K562 (cell line): ENCODE data around the gene ARID4B. TPM values are rescaled to one million over a fixed set of nuclear protein-coding genes. Genes with fewer than 3 reads are reported as not detected.

Experiments used
- COPS2 ChIP-seq: fragments of 450-650 bp; conservative IDR thresholded peaks from 2 replicates; pipeline ENCODE4 v1.6.1; 2016; ENCODE audit warnings: mild to moderate bottlenecking, moderate library complexity
- CREM ChIP-seq: IDR thresholded peaks from 2 replicates; pipeline ENCODE4 v1.6.1; 2014; ENCODE audit warnings: antibody characterized with exemption, low read depth
- FOXJ3 ChIP-seq: sonication (generic); formaldehyde crosslinking; IDR thresholded peaks from 2 replicates; pipeline ENCODE4 v1.4.0; 2020; ENCODE audit warnings: mild to moderate bottlenecking, missing genetic modification reagents
- HDAC3 ChIP-seq: fragments of 450-650 bp; IDR thresholded peaks from 2 replicates; pipeline ENCODE4 v1.6.1; 2018; ENCODE audit warnings: borderline replicate concordance, mild to moderate bottlenecking, moderate library complexity; ENCODE audit not compliant: partially characterized antibody
- HMGN3 ChIP-seq: IDR thresholded peaks from 2 replicates; pipeline ENCODE4 v1.6.1; 2011; ENCODE audit warnings: borderline replicate concordance, low read depth, mild to moderate bottlenecking, mixed read lengths, low read length; ENCODE audit not compliant: insufficient read length; ENCODE audit errors: extremely low read depth
- HNRNPL ChIP-seq: fragments of 200-400 bp; formaldehyde crosslinking; IDR thresholded peaks from 2 replicates; pipeline ENCODE4 v1.6.1; 2017; ENCODE audit warnings: low read depth, mild to moderate bottlenecking, low read length
- MCM2 ChIP-seq: fragments of 450-650 bp; IDR thresholded peaks from 2 replicates; pipeline ENCODE4 v1.6.1; 2017; ENCODE audit warnings: low read depth, mild to moderate bottlenecking
- TCF7 ChIP-seq: sonication (generic); IDR thresholded peaks from 2 replicates; pipeline ENCODE4 v1.6.1; 2016; ENCODE audit warnings: antibody characterized with exemption, borderline replicate concordance
- ZNF140 ChIP-seq: fragments of 250-450 bp; sonication (Bioruptor Pico); IDR thresholded peaks from 2 replicates; pipeline ENCODE4 v1.8.0; 2021; ENCODE audit warnings: moderate library complexity, mild to moderate bottlenecking, inconsistent platforms
- polyA plus RNA-seq, 8 experiments: library from polyadenylated mRNA; depleted of rRNA in 4 of 8; stranded (reverse) in 5 of 8; unstranded in 3 of 8; fragments of >200 nt; fragmentation: Nextera tagmentation in 2 of 8; fragmentation: Illumina TruSeq in 1 of 8; extraction: Ambion mirVana in 2 of 8; extraction: Trizol in 1 of 8; gene quantifications; 2 replicates each; pipeline versions ENCODE4 v1.2.1 to v1.2.3, GENCODE V29; 2011 to 2014; ENCODE audit warnings: inconsistent platforms in 1 of 8, missing spikeins in 1 of 8
- total RNA-seq, 7 experiments: library from RNA; depleted of rRNA in 6 of 7; stranded (reverse); fragments of >200 nt in 6 of 7; fragmentation: Illumina TruSeq in 2 of 7; extraction: Trizol in 2 of 7; gene quantifications; 2 replicates each; pipeline versions ENCODE4 v1.2.1 to v1.2.3, GENCODE V29; 2011 to 2021; ENCODE audit warnings: low replicate concordance in 1 of 7
- TF ChIP-seq, protein P1 (sequence below): fragments of 450-650 bp; formaldehyde crosslinking; IDR thresholded peaks from 2 replicates; pipeline ENCODE4 v1.4.0; 2020; ENCODE audit warnings: mild to moderate bottlenecking
- TF ChIP-seq, protein P2 (sequence below): fragments of 450-650 bp; formaldehyde crosslinking; IDR thresholded peaks from 2 replicates; pipeline ENCODE4 v1.4.0; 2020; ENCODE audit warnings: mild to moderate bottlenecking, moderate library complexity
- TF ChIP-seq, protein P3 (sequence below): IDR thresholded peaks from 3 replicates; pipeline ENCODE4 v1.6.1; 2011; ENCODE audit warnings: borderline replicate concordance, mild to moderate bottlenecking, moderate library complexity; ENCODE audit not compliant: insufficient read length; ENCODE audit errors: extremely low read depth
- TF ChIP-seq, protein P4 (sequence below): fragments of 250-450 bp; sonication (Bioruptor Pico); IDR thresholded peaks from 2 replicates; pipeline ENCODE4 v1.5.1; 2021; ENCODE audit warnings: mild to moderate bottlenecking
- TF ChIP-seq, protein P5 (sequence below): sonication (generic); formaldehyde crosslinking; IDR thresholded peaks from 2 replicates; pipeline ENCODE4 v1.8.0; 2023; ENCODE audit warnings: mild to moderate bottlenecking, missing genetic modification reagents
- TF ChIP-seq, protein P6 (sequence below): fragments of 250-450 bp; sonication (Bioruptor Pico); IDR thresholded peaks from 2 replicates; pipeline ENCODE4 v1.5.0; 2021; ENCODE audit warnings: mild to moderate bottlenecking, borderline replicate concordance

Gene ARID4B
- total and polyA plus RNA-seq, 9 of the 15 experiments (the other 6 are each of a cell fraction or from before 2014, with no cell fraction given) = 8.4 to 38.9 (median 18.5) TPM

DNA sequence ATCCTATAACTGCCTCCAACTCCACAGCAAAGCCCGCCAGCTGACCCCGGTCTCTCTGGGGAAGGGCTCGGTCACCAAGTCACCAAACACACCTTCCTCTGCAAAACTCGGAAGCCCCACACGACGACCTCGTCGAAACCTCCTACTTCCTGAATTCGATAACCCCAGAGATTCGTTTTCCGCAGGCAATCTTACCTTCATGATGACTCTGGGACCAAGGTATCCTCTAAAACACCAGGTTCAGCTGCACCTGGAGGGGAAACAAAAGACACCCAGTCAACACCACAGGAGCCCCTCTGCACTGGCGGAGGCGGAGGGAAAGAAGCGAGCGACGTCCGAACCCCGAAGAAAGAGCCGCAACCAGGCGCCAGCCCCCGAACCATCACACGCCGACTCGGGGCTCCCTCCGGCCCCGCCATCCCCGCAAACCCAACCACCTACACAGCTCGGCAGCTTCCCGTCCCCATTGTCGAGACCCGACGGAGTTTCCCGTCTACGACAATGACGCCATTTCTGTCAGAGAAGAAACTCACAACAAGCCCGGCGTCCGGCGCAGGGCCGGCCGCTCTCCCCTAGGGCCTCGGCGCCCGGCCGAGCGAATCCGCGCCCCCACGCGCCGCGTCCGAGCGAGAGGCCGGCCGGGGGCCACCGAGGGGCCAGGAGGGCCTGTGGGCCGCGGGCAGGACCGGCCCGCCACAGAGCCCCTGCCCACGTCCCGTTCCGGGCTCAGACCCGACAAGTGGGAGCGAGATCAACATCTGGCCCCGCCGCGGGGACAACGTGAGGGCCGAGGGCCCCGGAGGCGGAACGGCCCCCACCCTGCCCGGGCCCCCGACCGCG, 1.0 kb downstream of the ARID4B start (continued):
- no peak for TF ChIP-seq CREM
- TF ChIP-seq, protein P1, sequence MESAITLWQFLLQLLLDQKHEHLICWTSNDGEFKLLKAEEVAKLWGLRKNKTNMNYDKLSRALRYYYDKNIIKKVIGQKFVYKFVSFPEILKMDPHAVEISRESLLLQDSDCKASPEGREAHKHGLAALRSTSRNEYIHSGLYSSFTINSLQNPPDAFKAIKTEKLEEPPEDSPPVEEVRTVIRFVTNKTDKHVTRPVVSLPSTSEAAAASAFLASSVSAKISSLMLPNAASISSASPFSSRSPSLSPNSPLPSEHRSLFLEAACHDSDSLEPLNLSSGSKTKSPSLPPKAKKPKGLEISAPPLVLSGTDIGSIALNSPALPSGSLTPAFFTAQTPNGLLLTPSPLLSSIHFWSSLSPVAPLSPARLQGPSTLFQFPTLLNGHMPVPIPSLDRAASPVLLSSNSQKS (CRISPR knock-in tag) = no peak
- TF ChIP-seq, protein P2, sequence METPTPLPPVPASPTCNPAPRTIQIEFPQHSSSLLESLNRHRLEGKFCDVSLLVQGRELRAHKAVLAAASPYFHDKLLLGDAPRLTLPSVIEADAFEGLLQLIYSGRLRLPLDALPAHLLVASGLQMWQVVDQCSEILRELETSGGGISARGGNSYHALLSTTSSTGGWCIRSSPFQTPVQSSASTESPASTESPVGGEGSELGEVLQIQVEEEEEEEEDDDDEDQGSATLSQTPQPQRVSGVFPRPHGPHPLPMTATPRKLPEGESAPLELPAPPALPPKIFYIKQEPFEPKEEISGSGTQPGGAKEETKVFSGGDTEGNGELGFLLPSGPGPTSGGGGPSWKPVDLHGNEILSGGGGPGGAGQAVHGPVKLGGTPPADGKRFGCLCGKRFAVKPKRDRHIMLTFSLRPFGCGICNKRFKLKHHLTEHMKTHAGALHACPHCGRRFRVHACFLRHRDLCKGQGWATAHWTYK (CRISPR knock-in tag) = peak; percentile 80; the same call in 1 of the 2 replicates
- TF ChIP-seq, protein P3, sequence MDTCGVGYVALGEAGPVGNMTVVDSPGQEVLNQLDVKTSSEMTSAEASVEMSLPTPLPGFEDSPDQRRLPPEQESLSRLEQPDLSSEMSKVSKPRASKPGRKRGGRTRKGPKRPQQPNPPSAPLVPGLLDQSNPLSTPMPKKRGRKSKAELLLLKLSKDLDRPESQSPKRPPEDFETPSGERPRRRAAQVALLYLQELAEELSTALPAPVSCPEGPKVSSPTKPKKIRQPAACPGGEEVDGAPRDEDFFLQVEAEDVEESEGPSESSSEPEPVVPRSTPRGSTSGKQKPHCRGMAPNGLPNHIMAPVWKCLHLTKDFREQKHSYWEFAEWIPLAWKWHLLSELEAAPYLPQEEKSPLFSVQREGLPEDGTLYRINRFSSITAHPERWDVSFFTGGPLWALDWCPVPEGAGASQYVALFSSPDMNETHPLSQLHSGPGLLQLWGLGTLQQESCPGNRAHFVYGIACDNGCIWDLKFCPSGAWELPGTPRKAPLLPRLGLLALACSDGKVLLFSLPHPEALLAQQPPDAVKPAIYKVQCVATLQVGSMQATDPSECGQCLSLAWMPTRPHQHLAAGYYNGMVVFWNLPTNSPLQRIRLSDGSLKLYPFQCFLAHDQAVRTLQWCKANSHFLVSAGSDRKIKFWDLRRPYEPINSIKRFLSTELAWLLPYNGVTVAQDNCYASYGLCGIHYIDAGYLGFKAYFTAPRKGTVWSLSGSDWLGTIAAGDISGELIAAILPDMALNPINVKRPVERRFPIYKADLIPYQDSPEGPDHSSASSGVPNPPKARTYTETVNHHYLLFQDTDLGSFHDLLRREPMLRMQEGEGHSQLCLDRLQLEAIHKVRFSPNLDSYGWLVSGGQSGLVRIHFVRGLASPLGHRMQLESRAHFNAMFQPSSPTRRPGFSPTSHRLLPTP = no peak
- TF ChIP-seq, protein P4, sequence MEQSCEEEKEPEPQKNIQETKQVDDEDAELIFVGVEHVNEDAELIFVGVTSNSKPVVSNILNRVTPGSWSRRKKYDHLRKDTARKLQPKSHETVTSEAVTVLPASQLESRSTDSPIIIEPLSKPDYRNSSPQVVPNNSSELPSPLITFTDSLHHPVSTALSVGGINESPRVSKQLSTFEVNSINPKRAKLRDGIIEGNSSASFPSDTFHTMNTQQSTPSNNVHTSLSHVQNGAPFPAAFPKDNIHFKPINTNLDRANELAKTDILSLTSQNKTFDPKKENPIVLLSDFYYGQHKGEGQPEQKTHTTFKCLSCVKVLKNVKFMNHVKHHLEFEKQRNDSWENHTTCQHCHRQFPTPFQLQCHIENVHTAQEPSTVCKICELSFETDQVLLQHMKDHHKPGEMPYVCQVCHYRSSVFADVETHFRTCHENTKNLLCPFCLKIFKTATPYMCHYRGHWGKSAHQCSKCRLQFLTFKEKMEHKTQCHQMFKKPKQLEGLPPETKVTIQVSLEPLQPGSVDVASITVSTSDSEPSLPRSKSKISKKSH (CRISPR knock-in tag) = no peak
- TF ChIP-seq, protein P5, sequence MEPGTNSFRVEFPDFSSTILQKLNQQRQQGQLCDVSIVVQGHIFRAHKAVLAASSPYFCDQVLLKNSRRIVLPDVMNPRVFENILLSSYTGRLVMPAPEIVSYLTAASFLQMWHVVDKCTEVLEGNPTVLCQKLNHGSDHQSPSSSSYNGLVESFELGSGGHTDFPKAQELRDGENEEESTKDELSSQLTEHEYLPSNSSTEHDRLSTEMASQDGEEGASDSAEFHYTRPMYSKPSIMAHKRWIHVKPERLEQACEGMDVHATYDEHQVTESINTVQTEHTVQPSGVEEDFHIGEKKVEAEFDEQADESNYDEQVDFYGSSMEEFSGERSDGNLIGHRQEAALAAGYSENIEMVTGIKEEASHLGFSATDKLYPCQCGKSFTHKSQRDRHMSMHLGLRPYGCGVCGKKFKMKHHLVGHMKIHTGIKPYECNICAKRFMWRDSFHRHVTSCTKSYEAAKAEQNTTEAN = no peak
- no peak for TF ChIP-seq HNRNPL
- TF ChIP-seq MCM2 = no peak
- TF ChIP-seq TCF7 = no peak
- TF ChIP-seq, protein P6, sequence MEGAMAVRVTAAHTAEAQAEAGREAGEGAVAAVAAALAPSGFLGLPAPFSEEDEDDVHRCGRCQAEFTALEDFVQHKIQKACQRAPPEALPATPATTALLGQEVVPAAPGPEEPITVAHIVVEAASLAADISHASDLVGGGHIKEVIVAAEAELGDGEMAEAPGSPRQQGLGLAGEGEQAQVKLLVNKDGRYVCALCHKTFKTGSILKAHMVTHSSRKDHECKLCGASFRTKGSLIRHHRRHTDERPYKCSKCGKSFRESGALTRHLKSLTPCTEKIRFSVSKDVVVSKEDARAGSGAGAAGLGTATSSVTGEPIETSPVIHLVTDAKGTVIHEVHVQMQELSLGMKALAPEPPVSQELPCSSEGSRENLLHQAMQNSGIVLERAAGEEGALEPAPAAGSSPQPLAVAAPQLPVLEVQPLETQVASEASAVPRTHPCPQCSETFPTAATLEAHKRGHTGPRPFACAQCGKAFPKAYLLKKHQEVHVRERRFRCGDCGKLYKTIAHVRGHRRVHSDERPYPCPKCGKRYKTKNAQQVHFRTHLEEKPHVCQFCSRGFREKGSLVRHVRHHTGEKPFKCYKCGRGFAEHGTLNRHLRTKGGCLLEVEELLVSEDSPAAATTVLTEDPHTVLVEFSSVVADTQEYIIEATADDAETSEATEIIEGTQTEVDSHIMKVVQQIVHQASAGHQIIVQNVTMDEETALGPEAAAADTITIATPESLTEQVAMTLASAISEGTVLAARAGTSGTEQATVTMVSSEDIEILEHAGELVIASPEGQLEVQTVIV (CRISPR knock-in tag) = no peak
- TF ChIP-seq FOXJ3 (CRISPR knock-in tag) = no peak
- TF ChIP-seq HDAC3 = no peak
- peak; percentile 43 for TF ChIP-seq HMGN3
- no peak for TF ChIP-seq ZNF140 (CRISPR knock-in tag)
- no peak for TF ChIP-seq COPS2
